Measurements from ENCODE around the gene GSTO2.

The GSTO2 gene

GRCh38 chr10:104332243-104333031, 63.5 kb downstream of the GSTO2 start:
- no peak overlapping the region for H3K27ac ChIP-seq (ENCODE audit: low read depth, low read length, poor library complexity, severe bottlenecking)

GRCh38 chr10:104333032-104333727, 64.2 kb downstream of the GSTO2 start:
- no peaks in the 10 kb centered on the region for H3K9me2 ChIP-seq (ENCODE audit: low read depth, low read length)
- no peaks in the 10 kb centered on the region for H4K20me1 ChIP-seq (ENCODE audit: insufficient read depth, low read length)
- H3K27me3 ChIP-seq (ENCODE audit: insufficient read depth, low read length) = no peaks in the 10 kb centered on the region
- no peaks in the 10 kb centered on the region; the same call in 1 of the 2 replicates for H3K36me3 ChIP-seq (ENCODE audit: insufficient read depth, low read length)
- H3K79me2 ChIP-seq (ENCODE audit: insufficient read depth, low read length) = no peaks in the 10 kb centered on the region
- H3K4me1 ChIP-seq (ENCODE audit: insufficient read depth, low read length, severe bottlenecking) = peaks cover 24% of the 10 kb centered on the region
- no peak for TF ChIP-seq CTCF (IDR thresholded peaks at IDR 0.05; ENCODE audit: low read length)
- no peak for TF ChIP-seq EZH2 (IDR thresholded peaks at IDR 0.05; ENCODE audit: borderline replicate concordance, low read length)
- no peak overlapping the region for H2AFZ ChIP-seq (ENCODE audit: low read length)
- no peaks in the 10 kb centered on the region for H3F3A ChIP-seq (ENCODE audit: insufficient read depth, low read length)
- H3K4me2 ChIP-seq (ENCODE audit: low read length) = no peak overlapping the region
- no peak overlapping the region for H3K9ac ChIP-seq (ENCODE audit: low read length)
- no peak overlapping the region for H3K27ac ChIP-seq (ENCODE audit: low read depth, low read length, poor library complexity, severe bottlenecking)
- no peak overlapping the region for H3K4me3 ChIP-seq (ENCODE audit: low read depth, low read length, poor library complexity, severe bottlenecking)
- no peaks in the 10 kb centered on the region for H3K9me3 ChIP-seq (ENCODE audit: low read length)

More at GRCh38 chr10:104332243-104333031, 63.5 kb downstream of the GSTO2 start:
- TF ChIP-seq CTCF (IDR thresholded peaks at IDR 0.05; ENCODE audit: low read length) = no peak
- no peak for TF ChIP-seq EZH2 (IDR thresholded peaks at IDR 0.05; ENCODE audit: borderline replicate concordance, low read length)
- Histone ChIP-seq H4K20me1 (ENCODE audit: insufficient read depth, low read length) (no peaks in the 10 kb centered on the region), H3K27me3 (ENCODE audit: insufficient read depth, low read length) (no peaks in the 10 kb centered on the region), H3K4me1 (ENCODE audit: insufficient read depth, low read length, severe bottlenecking) (peaks cover 22% of the 10 kb centered on the region), H3K4me3 (ENCODE audit: low read depth, low read length, poor library complexity, severe bottlenecking) (no peak overlapping the region), H3K36me3 (ENCODE audit: insufficient read depth, low read length) (no peaks in the 10 kb centered on the region; the same call in 1 of the 2 replicates), H3F3A (ENCODE audit: insufficient read depth, low read length) (no peaks in the 10 kb centered on the region), H3K9me2 (ENCODE audit: low read depth, low read length) (no peaks in the 10 kb centered on the region), H3K9ac (ENCODE audit: low read length) (no peak overlapping the region), H3K9me3 (ENCODE audit: low read length) (no peaks in the 10 kb centered on the region), H3K79me2 (ENCODE audit: insufficient read depth, low read length) (no peaks in the 10 kb centered on the region), H2AFZ (ENCODE audit: low read length) (no peak overlapping the region), H3K4me2 (ENCODE audit: low read length) (no peak overlapping the region)

GRCh38 chr10:104333728-104334373, 64.9 kb downstream of the GSTO2 start:
- H3K4me1 ChIP-seq (ENCODE audit: insufficient read depth, low read length, severe bottlenecking) = peaks cover 17% of the 10 kb centered on the region
- no peaks in the 10 kb centered on the region; the same call in 1 of the 2 replicates for H3K36me3 ChIP-seq (ENCODE audit: insufficient read depth, low read length)
- no peak overlapping the region for H3K4me2 ChIP-seq (ENCODE audit: low read length)
- H3K4me3 ChIP-seq (ENCODE audit: low read depth, low read length, poor library complexity, severe bottlenecking) = no peak overlapping the region
- no peaks in the 10 kb centered on the region for H3F3A ChIP-seq (ENCODE audit: insufficient read depth, low read length)
- H3K27ac ChIP-seq (ENCODE audit: low read depth, low read length, poor library complexity, severe bottlenecking) = no peak overlapping the region
- no peak overlapping the region for H2AFZ ChIP-seq (ENCODE audit: low read length)
- no peak overlapping the region for H3K9ac ChIP-seq (ENCODE audit: low read length)
- H4K20me1 ChIP-seq (ENCODE audit: insufficient read depth, low read length) = no peaks in the 10 kb centered on the region
- H3K79me2 ChIP-seq (ENCODE audit: insufficient read depth, low read length) = no peaks in the 10 kb centered on the region
- TF ChIP-seq EZH2 (IDR thresholded peaks at IDR 0.05; ENCODE audit: borderline replicate concordance, low read length) (no peak), CTCF (IDR thresholded peaks at IDR 0.05; ENCODE audit: low read length) (no peak)
- H3K9me2 ChIP-seq (ENCODE audit: low read depth, low read length) = no peaks in the 10 kb centered on the region
- no peaks in the 10 kb centered on the region for H3K27me3 ChIP-seq (ENCODE audit: insufficient read depth, low read length)
- H3K9me3 ChIP-seq (ENCODE audit: low read length) = no peaks in the 10 kb centered on the region
